ENCODE measurements around the gene RPL28.
A peak's percentile ranks its signal among the peaks of the same experiment; 100 is the strongest.
"Not testable (repeated sequence)": the region's sequence is repeated elsewhere in the genome, so short reads cannot be mapped to it uniquely, and the experiment has no call there.

The RPL28 gene

GRCh38 chr19:55398200-55398925, 12.6 kb downstream of the RPL28 start:
- no peak for DNase-seq

GRCh38 chr19:55400281-55401087, 14.8 kb downstream of the RPL28 start:
- no peak for DNase-seq

DNA sequence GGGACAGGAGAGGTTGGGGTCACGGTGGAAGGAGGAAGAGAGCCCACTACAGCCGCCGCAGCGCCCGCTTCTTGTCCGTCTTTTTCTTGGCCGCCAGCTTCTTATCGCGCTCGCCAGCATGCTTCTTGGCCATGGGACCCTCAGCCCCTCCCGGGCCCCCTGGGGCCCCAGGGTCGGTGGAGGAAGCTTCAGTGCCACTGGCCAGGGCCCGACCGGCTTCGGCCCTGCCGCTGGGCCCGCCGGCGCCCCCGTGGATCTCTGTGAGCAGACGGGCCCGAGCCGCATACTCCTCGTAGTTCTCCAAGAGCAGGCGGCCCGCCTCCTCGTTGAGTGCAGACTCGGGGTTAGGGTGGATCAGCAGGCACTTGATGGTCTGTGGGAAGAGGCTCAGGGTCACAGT, 15.7 kb downstream of the RPL28 start:
- DNase-seq, result not testable (repeated sequence)

GRCh38 chr19:55402509-55402908, 16.8 kb downstream of the RPL28 start:
- no peak for DNase-seq

DNA sequence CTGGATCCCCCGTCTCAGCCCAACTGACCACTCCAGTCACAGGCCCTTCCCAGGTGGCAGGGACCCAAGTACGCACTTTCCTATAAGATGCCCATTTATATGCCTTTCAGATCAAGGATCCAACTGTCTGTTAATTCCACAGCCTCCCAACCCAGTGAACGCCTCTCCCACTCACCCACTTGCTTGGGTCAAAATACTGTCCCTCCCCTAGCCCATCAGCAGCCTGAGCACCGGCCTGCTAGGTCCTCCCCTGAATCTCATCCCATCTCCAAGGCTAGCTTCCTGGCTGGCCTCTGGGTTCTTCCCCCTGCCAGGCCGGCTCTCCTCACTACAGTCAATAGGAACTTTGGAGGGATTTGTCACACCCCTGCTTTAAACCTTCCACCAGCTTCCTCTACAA, 19.9 kb downstream of the RPL28 start:
- no peak for DNase-seq

DNA sequence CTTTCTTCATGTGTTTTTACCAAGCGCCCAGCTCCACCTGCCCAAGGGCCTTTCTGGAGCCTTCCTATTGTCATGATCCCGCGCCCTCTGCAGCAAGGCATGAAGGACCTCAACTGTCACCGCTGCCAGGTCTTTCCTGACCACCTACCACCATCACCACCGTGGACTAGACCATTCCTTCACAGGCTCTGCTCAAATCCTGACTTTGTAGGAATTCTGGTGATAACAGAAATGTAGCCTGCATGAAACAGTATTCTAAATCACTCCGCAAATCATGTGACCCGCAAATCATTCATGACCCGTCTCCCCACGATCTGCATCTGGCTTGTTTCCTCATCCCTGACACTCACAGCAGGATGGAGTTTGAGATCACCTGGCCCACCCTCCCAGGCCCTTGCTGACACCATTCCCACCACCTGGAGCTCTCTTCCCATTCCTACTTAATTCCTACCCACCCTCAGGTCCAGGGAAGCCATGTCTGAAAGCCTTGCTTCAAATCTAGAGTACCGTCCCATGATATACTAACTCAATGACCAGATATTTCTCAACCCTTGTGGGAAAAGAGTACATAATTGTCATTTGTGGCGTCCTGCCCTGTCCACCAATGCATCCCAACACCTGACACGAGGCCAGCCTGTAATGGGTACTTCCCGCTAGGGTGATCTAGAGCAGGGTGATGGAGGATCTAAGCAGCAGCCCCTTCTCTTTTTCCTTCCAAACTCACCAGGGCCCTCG, 20.5 kb downstream of the RPL28 start:
- DNase-seq, result no peak

DNA sequence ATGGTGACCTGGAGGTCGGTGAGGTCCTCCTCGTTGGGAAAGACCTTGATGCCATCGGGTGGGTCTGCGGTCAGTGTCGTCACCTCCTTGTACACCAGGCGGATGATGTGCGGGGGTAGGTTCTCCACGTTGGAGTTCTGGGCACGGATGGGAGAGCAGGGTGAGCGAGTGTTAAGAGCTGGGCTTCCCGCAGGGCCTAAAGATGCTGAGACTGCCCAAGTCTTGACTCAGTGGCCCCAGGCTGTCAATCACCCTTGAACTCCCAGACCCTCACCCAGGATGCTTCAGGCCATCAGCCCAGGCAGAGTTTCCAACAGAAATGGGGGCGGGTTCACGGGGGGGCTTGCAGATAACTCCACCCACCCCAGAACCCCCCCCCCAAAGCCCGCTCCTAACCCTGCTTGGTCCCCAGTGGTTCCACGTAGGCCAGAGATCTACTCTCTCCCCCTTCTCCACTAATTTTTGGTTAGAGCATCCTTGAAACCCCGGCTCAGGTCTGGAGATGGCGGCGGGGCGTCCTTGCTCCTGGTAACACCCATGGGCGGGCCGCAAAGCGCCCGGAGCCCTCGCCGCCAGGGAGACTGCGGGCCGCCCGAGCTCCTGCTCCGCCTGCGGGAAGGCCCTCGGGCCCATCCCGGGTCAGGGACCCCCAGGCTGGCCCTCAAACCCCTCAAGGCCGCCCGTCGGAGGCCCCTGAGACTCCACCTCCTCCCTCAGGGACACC, 21.3 kb downstream of the RPL28 start:
- peak; percentile 44 for DNase-seq

- DNase-seq, result not testable (repeated sequence)
These were observed 21.7 kb downstream of the RPL28 start, which contains the start of gene UBE2S for GRCh38 chr19:55407550-55407799. TSS of gene UBE2S (minus strand) at chr19:55407788. CDS start at chr19:55407589, 199 bp downstream.

GRCh38 chr19:55407800-55408532, 22.2 kb downstream of the RPL28 start:
- peak; percentile 99 for DNase-seq

DNA sequence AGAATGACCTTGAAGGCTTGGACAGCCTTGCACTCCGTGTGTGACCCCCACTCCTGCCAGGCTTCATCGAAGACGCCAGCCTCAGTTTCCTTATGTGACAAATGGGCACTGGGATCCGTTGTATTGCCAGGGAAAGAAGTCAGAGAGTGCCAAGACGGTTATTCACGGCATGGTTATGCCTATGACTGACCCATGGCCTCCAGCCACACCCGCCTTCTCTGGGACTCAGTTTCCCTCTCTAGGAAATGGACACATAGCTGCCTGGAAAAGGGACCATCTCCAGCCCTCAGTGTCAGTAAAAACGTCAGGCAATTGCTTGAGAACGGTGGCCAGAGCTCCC, 22.8 kb downstream of the RPL28 start:
- no peak for DNase-seq

DNA sequence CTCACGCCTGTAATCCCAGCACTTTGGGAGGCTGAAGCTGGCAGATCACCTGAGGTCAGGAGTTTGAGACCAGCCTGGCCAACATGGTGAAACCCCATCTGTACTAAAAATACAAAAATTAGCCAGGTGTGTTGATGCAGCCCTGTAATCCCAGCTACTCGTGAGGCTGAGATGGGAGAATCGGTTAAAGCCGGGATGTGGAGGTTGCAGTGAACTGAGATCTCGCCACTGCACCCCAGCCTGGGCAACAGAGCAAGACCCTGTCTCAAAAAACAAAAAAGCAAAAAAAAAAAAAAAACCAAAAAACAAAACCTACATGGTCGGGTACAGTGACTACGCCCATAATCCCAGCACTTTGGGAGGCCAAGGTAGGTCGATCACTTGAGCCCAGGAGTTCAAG, 23.4 kb downstream of the RPL28 start:
- DNase-seq, result not testable (repeated sequence)

DNA sequence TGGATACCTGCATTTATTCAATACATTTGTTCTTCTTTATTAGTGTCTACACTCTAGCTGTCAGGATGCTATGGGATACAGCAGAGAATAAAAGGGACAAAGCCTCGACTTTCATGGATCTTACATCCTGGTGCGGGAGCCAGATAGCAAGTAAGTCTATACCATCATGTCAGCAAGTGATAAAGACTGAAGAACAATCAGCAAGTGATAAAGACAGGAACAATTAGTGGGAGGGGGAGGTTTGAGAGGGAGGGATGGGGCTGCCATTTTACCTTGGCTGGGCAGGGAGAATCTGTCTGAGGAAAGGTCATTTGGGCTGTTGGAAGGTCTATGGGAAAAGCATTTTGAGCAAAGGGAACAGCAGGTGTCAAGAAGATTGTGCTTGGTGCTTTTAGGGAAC, 24.4 kb downstream of the RPL28 start:
- DNase-seq, result no peak

GRCh38 chr19:55418185-55418584, 32.5 kb downstream of the RPL28 start:
- peak; percentile 80 for DNase-seq

GRCh38 chr19:55419103-55419502, 33.4 kb downstream of the RPL28 start:
- no peak for DNase-seq

DNA sequence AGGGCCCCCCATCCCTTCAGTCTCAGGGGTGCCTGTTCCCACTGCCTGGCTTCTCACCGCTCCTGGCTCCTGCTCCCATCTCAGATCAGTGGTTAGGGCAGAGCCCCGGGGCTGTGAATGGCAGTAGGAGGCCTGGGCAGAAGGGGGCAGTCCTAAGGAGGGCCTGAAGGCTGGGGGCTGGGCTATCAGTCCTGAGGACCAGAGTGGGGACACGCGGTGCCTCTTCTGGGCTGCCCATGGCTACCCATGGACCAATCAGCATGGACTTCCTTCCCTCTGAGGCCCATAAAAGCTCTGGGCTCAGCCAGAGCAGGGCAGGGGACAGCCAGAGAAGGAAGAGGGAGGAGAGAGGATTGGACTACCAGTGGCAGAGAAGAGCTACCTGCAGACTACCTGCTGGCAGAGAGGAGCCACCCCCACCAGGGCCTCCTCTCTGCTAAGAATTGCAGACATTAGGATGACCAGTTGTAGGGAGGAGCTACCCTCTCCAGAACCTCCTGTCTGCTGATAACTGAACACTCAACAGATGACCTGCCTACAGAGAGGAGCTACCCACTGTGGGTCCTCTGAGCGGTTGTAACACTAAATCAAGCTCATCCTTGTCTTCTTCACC, 34.0 kb downstream of the RPL28 start:
- no peak for DNase-seq

DNA sequence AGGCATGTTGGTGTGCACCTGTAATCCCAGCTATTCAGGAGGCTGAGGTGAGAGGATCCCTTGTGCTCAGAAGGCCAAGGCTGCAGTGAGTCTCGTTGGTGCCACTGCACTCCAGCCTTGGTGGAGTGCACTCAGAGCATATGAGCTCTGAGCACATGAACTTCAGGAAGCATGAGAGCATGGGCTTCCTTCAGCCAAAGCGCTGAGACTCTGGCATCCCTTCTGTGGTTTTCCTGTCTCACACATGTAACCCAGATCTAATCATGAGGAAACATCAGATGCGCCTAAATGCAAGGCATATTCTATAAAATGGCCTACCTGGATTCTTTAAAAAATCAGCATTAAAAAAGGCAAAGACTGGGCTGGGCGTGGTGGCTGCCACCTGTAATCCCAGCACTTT, 35.5 kb downstream of the RPL28 start:
- not testable (repeated sequence) for DNase-seq

DNA sequence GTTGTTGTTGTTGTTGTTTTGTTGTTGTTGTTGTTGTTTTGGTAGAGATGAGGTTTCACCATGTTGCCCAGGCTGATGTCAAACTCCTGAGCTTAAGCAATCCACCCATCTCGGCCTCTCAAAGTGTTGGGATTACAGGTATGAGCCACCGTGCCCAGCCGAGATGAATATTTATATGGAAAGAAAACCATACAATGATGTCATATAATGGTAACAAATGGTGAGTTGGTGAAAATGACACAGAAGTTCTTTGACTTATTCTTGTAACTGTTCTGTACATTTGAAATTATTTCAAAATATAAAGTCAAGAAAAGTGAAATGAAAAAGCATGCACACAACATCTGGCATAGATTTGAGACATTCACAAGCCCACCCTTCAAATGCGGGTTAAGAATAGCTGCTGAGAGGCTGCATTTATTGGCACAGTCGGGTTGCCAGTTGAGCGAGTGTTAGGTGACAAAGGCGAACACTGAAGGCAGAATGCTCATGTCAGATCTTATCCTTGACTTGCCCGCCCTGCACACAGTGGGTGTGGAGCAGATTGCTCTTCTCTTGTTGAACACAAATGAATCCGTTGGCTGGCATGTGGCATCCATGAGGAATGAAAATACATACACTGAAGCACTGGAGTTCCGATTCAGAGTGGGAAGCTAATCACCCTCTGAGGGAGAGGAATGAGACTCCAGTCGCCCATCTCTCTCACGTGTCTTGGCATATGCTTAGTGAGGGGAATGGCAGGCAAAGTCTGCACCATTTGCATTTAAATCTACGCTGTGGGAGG, 37.7 kb downstream of the RPL28 start:
- no peak for DNase-seq

- no peak for DNase-seq
These were observed 38.8 kb downstream of the RPL28 start for GRCh38 chr19:55424518-55424917.

GRCh38 chr19:55426042-55426441, 40.3 kb downstream of the RPL28 start:
- no peak for DNase-seq

DNA sequence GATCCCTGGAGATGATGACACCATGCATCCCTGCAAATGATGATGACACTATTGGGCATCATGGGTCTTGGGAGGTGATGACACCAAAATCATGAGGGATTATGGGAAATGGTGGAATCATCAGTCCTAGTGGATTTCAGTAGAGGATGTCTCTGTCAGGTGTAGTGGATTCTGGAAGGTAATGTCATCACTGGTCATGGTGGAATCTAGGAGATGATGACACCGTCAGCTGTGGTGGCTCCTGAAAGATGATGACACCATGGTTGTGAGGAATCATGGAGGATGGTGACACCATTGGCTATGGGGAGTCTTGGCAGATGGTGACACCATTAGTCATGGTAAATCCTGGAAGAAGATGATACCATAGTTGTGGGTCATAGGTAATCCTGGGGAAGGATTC, 45.5 kb downstream of the RPL28 start:
- no peak for DNase-seq

GRCh38 chr19:55432241-55432959, 46.7 kb downstream of the RPL28 start:
- no peak for DNase-seq

Data from hematopoietic multipotent progenitor cell treated with erythropoietin and hydrocortisone succinate and interleukin-3 and kit ligand, for 8 days (in vitro differentiated cells).